ENCODE measurements around the gene NCSTN.

The NCSTN gene

GRCh38 chr1:160353223-160353622, 10.0 kb downstream of the NCSTN start:
- Histone ChIP-seq H3K9ac (ENCODE audit: low read depth, low read length) (no peak overlapping the region), H3K4me3 (ENCODE audit: low read depth, low read length) (no peak overlapping the region), H3K36me3 (ENCODE audit: control insufficient read depth, insufficient read depth, low read length) (peaks cover 71% of the 10 kb centered on the region), H3K9me3 (ENCODE audit: control insufficient read depth, insufficient read depth, low read length) (no peaks in the 10 kb centered on the region), H3K4me1 (ENCODE audit: control insufficient read depth, insufficient read depth, low read length) (peaks cover 2% of the 10 kb centered on the region), H3K27me3 (ENCODE audit: control insufficient read depth, insufficient read depth, low read length) (no peaks in the 10 kb centered on the region)

DNA sequence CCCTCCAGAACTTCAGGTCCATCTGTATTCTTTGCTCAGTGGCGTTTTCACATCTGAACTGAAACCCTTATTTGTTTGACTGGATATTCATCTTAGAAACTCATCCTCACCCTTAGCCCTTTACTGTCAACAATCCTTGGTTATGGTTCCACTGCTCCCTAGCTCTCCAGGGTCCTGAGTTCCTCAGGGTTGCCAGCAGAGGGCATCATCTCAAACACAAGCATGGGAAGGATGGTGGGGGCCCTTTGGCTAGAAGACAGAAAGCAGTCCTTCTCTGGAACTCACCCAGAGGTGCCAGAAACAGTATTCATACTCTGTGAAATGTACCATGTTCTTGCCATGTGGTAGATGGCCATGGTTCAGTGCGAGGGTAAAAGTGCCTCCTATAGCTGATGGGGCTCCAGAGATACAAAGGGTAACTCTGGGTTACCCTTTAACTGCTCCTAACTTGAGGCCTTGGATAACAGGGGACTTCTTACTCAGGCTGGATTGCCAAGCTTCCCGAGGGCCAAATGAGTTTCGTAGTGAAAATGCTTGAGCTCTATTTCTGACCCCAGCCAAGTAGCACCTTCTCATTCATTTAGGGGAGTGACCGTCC, 11.3 kb downstream of the NCSTN start:
- no peaks in the 10 kb centered on the region for H3K9me3 ChIP-seq (ENCODE audit: control insufficient read depth, insufficient read depth, low read length)
- no peaks in the 10 kb centered on the region for H3K27me3 ChIP-seq (ENCODE audit: control insufficient read depth, insufficient read depth, low read length)
- no peak overlapping the region for H3K9ac ChIP-seq (ENCODE audit: low read depth, low read length)
- no peak overlapping the region for H3K4me3 ChIP-seq (ENCODE audit: low read depth, low read length)
- H3K4me1 ChIP-seq (ENCODE audit: control insufficient read depth, insufficient read depth, low read length), result peaks cover 2% of the 10 kb centered on the region
- peaks cover 64% of the 10 kb centered on the region for H3K36me3 ChIP-seq (ENCODE audit: control insufficient read depth, insufficient read depth, low read length)

- H3K9me3 ChIP-seq (ENCODE audit: control insufficient read depth, insufficient read depth, low read length), result no peaks in the 10 kb centered on the region
- no peak overlapping the region for H3K9ac ChIP-seq (ENCODE audit: low read depth, low read length)
- no peak overlapping the region for H3K4me3 ChIP-seq (ENCODE audit: low read depth, low read length)
- peaks cover 49% of the 10 kb centered on the region for H3K36me3 ChIP-seq (ENCODE audit: control insufficient read depth, insufficient read depth, low read length)
- no peaks in the 10 kb centered on the region for H3K27me3 ChIP-seq (ENCODE audit: control insufficient read depth, insufficient read depth, low read length)
- H3K4me1 ChIP-seq (ENCODE audit: control insufficient read depth, insufficient read depth, low read length), result peaks cover 9% of the 10 kb centered on the region
Observed at GRCh38 chr1:160357286-160358002, 14.3 kb downstream of the NCSTN start.

DNA sequence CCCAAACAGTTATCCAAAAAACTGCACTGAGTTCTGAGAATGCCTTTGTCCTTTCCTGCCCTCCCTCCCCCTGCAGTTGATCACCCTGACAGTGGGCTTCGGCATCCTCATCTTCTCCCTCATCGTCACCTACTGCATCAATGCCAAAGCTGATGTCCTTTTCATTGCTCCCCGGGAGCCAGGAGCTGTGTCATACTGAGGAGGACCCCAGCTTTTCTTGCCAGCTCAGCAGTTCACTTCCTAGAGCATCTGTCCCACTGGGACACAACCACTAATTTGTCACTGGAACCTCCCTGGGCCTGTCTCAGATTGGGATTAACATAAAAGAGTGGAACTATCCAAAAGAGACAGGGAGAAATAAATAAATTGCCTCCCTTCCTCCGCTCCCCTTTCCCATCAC, 14.9 kb downstream of the NCSTN start:
- Histone ChIP-seq H3K36me3 (ENCODE audit: control insufficient read depth, insufficient read depth, low read length) (peaks cover 43% of the 10 kb centered on the region), H3K9me3 (ENCODE audit: control insufficient read depth, insufficient read depth, low read length) (no peaks in the 10 kb centered on the region), H3K4me1 (ENCODE audit: control insufficient read depth, insufficient read depth, low read length) (peaks cover 13% of the 10 kb centered on the region), H3K9ac (ENCODE audit: low read depth, low read length) (no peak overlapping the region), H3K4me3 (ENCODE audit: low read depth, low read length) (no peak overlapping the region), H3K27me3 (ENCODE audit: control insufficient read depth, insufficient read depth, low read length) (no peaks in the 10 kb centered on the region)

DNA sequence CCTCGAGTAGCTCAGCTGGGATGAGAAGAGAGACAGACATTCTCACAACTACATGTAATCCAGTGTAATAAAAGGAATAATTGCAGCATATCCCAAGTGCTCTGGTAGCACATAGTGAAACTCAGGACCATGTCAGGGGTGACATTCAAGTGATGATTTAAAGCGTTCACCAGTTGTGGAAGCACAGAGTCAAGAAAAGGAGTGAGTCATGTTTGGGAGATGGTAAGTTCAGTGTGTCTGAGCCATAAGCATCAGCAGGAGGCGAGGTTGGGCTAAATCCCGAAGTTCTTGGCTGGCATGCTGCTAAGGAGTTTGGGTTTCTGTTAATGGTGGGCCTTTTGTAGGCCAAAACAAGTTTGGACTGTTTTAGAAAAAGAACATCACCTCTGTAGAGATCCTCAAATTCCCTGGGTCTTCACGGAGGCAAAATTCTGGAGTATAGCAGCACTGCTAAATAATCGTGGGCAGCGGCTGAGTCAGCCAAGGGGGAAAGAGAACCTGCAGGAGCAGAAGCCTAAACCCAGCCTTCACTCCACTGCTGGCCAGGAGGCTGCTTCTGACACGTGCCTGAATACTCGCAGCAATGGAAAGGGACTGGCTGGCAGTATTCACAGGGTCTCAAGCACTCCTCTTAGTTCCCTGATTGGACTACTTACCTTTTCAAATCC, 16.5 kb downstream of the NCSTN start:
- no peak overlapping the region for H3K4me3 ChIP-seq (ENCODE audit: low read depth, low read length)
- H3K27me3 ChIP-seq (ENCODE audit: control insufficient read depth, insufficient read depth, low read length), result no peaks in the 10 kb centered on the region
- peaks cover 29% of the 10 kb centered on the region for H3K36me3 ChIP-seq (ENCODE audit: control insufficient read depth, insufficient read depth, low read length)
- peaks cover 14% of the 10 kb centered on the region for H3K4me1 ChIP-seq (ENCODE audit: control insufficient read depth, insufficient read depth, low read length)
- no peak overlapping the region for H3K9ac ChIP-seq (ENCODE audit: low read depth, low read length)
- no peaks in the 10 kb centered on the region for H3K9me3 ChIP-seq (ENCODE audit: control insufficient read depth, insufficient read depth, low read length)

GRCh38 chr1:160360227-160360695, 17.1 kb downstream of the NCSTN start:
- H3K9me3 ChIP-seq (ENCODE audit: control insufficient read depth, insufficient read depth, low read length), result no peaks in the 10 kb centered on the region
- no peak overlapping the region for H3K9ac ChIP-seq (ENCODE audit: low read depth, low read length)
- no peak overlapping the region for H3K4me3 ChIP-seq (ENCODE audit: low read depth, low read length)
- peaks cover 23% of the 10 kb centered on the region for H3K36me3 ChIP-seq (ENCODE audit: control insufficient read depth, insufficient read depth, low read length)
- H3K27me3 ChIP-seq (ENCODE audit: control insufficient read depth, insufficient read depth, low read length), result no peaks in the 10 kb centered on the region
- H3K4me1 ChIP-seq (ENCODE audit: control insufficient read depth, insufficient read depth, low read length), result peaks cover 14% of the 10 kb centered on the region

GRCh38 chr1:160361199-160361598, 18.0 kb downstream of the NCSTN start:
- no peak overlapping the region for H3K9ac ChIP-seq (ENCODE audit: low read depth, low read length)
- H3K4me3 ChIP-seq (ENCODE audit: low read depth, low read length), result no peak overlapping the region
- no peaks in the 10 kb centered on the region for H3K9me3 ChIP-seq (ENCODE audit: control insufficient read depth, insufficient read depth, low read length)
- H3K4me1 ChIP-seq (ENCODE audit: control insufficient read depth, insufficient read depth, low read length), result peaks cover 21% of the 10 kb centered on the region
- H3K36me3 ChIP-seq (ENCODE audit: control insufficient read depth, insufficient read depth, low read length), result peaks cover 15% of the 10 kb centered on the region
- no peaks in the 10 kb centered on the region for H3K27me3 ChIP-seq (ENCODE audit: control insufficient read depth, insufficient read depth, low read length)

DNA sequence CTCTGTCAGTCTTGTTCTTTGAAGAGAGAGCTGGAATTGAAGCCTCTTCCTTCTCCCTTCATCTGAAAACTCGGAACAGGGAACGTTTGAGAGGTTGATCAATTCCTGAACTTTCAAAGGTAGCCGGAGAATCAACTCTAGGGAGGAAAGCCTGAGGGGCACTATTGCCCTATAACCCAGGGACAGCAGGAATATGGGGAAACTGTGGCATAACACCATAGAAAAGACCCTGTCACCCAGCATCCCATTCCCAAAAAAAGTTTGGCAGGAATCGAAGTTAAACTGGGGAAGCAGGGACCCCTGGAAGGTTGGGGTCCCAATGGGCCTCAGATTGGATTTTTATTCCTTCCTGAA, 18.6 kb downstream of the NCSTN start:
- H3K27me3 ChIP-seq (ENCODE audit: control insufficient read depth, insufficient read depth, low read length), result no peaks in the 10 kb centered on the region
- H3K4me3 ChIP-seq (ENCODE audit: low read depth, low read length), result no peak overlapping the region
- H3K36me3 ChIP-seq (ENCODE audit: control insufficient read depth, insufficient read depth, low read length), result peaks cover 10% of the 10 kb centered on the region
- no peaks in the 10 kb centered on the region for H3K9me3 ChIP-seq (ENCODE audit: control insufficient read depth, insufficient read depth, low read length)
- no peak overlapping the region for H3K9ac ChIP-seq (ENCODE audit: low read depth, low read length)
- peaks cover 24% of the 10 kb centered on the region for H3K4me1 ChIP-seq (ENCODE audit: control insufficient read depth, insufficient read depth, low read length)

DNA sequence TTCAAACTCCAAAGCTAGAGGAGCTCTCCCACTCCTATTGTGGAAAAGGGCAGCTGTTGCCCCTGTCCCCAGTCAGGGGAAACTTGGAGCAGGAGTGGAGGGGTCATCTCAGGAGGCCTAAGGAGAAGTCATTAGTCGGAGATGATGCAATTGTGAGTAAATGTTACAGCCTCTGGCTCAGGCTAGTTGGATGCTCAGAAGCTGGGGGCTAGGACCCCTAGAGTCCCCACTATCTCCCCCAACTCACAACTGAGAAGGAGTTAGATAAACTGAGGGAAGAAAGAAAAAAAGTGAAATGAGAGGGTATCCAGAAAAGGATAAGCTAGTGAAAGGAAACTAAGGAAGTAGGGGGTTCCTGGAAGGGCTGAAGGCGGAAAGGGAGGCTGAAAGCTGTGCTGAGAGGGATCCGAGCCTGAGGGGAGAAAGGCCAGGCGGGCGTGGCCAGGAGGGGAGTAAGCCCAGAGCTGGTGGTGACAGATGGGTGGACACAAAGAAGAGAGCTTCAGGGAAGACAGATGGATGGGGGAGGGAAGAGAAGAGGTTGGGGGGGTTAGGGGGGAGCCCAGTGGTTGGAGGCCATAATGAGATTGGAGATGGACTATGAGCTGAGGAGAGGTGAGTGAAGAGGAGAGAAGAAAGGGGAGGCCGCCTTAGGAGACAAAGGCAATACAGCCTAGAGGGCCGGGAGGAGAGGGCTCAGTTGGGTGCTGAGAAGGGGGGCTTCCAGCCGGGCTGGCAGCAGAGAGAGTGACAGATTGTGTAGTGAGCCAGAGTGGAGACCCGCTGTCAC, 19.2 kb downstream of the NCSTN start:
- peaks cover 4% of the 10 kb centered on the region for H3K36me3 ChIP-seq (ENCODE audit: control insufficient read depth, insufficient read depth, low read length)
- peaks cover 27% of the 10 kb centered on the region for H3K4me1 ChIP-seq (ENCODE audit: control insufficient read depth, insufficient read depth, low read length)
- no peak overlapping the region for H3K9ac ChIP-seq (ENCODE audit: low read depth, low read length)

DNA sequence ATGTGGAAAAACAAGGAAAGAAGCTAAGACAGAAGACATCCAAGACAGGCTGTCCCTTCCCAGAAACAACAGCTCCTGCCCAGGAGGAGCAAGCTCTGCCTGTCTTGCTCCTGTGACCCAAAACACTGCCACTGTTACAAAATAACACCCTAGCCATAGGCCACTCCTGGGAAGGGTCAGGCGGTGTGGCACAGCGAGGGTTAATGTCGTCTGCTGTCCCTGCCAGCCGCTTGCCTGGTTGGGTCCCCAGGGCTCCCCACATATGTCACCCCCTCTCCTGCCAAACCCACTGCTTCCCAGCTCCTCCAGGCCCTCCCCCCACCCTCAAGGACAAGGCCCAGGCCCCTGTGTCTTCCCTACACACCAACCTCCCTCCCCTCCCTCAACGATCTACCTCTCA, 19.8 kb downstream of the NCSTN start:
- H3K9me3 ChIP-seq (ENCODE audit: control insufficient read depth, insufficient read depth, low read length), result no peaks in the 10 kb centered on the region
- no peaks in the 10 kb centered on the region for H3K36me3 ChIP-seq (ENCODE audit: control insufficient read depth, insufficient read depth, low read length)
- H3K4me1 ChIP-seq (ENCODE audit: control insufficient read depth, insufficient read depth, low read length), result peaks cover 29% of the 10 kb centered on the region
- no peak overlapping the region for H3K9ac ChIP-seq (ENCODE audit: low read depth, low read length)
- no peak overlapping the region for H3K4me3 ChIP-seq (ENCODE audit: low read depth, low read length)
- H3K27me3 ChIP-seq (ENCODE audit: control insufficient read depth, insufficient read depth, low read length), result no peaks in the 10 kb centered on the region

More for the DNA sequence above, 19.2 kb downstream of the NCSTN start:
- H3K27me3 ChIP-seq (ENCODE audit: control insufficient read depth, insufficient read depth, low read length), result no peaks in the 10 kb centered on the region
- no peaks in the 10 kb centered on the region for H3K9me3 ChIP-seq (ENCODE audit: control insufficient read depth, insufficient read depth, low read length)
- no peak overlapping the region for H3K4me3 ChIP-seq (ENCODE audit: low read depth, low read length)

DNA sequence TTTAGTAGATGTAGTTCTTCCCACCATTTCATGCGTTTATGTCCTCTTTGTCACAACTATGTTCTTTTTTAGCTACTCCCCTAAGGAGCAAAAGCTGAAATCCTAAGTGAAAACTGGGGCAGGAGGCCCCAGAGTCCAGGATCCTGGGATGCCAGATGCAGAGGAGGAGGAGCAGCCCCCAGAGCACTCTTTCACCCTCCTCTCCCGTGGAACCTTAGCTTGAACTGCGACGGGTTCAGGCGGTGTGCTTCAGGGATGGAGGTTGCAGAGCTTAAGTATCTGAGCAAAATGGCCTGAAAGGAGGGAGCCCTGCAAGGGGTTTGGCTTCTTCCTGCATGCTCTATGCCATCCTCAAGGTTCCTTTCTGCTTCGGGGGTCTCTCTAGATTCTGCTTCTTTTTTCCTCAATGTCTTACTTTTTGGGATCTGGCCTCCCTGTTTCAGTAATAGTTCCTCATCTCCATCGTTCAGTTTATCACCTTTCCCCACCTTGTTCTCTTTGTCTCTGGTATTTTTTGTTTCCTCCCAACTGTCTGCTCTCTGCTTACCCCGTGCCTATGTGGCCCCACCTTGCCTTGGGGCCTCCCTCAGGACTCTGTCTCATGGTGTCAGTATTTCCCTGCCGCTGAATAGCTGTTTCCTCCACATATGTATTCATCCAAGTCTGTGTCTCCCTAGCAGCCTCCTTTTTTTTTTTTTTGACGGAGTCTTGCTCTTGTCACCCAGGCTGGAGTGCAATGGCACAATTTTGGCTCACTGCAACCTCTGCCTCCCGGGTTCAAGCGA, 21.0 kb downstream of the NCSTN start:
- no peaks in the 10 kb centered on the region for H3K36me3 ChIP-seq (ENCODE audit: control insufficient read depth, insufficient read depth, low read length)
- H3K9me3 ChIP-seq (ENCODE audit: control insufficient read depth, insufficient read depth, low read length), result no peaks in the 10 kb centered on the region
- peaks cover 29% of the 10 kb centered on the region for H3K4me1 ChIP-seq (ENCODE audit: control insufficient read depth, insufficient read depth, low read length)
- H3K4me3 ChIP-seq (ENCODE audit: low read depth, low read length), result no peak overlapping the region
- H3K9ac ChIP-seq (ENCODE audit: low read depth, low read length), result no peak overlapping the region
- no peaks in the 10 kb centered on the region for H3K27me3 ChIP-seq (ENCODE audit: control insufficient read depth, insufficient read depth, low read length)
